ENCODE data around the gene PITHD1.

DNA sequence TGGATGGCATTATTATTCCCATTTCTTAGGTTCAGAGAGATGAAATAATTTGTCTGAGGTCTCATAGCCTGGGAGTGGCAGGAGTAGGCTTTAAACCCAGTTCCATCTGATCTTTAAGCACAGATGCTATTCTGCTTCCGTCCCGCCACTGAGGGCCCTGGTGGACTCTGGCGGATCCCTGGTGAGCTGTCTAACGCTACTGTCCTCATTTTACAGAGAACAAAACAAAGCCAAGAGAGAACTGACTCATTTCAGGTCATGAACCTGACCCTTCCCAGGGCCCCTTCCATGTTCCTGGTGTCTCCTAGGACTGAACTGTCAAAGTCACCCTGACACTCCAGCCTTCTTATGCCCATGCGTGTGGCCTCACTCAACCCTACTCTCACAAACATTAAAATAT lies 25.5 kb downstream of the PITHD1 start:
- TF ChIP-seq EP300 (IDR thresholded peaks at IDR 0.05) (no peak), POLR2A (IDR thresholded peaks at IDR 0.05) (no peak), POLR2AphosphoS5 (IDR thresholded peaks at IDR 0.05) (no peak)
- TF ChIP-seq, protein P1, sequence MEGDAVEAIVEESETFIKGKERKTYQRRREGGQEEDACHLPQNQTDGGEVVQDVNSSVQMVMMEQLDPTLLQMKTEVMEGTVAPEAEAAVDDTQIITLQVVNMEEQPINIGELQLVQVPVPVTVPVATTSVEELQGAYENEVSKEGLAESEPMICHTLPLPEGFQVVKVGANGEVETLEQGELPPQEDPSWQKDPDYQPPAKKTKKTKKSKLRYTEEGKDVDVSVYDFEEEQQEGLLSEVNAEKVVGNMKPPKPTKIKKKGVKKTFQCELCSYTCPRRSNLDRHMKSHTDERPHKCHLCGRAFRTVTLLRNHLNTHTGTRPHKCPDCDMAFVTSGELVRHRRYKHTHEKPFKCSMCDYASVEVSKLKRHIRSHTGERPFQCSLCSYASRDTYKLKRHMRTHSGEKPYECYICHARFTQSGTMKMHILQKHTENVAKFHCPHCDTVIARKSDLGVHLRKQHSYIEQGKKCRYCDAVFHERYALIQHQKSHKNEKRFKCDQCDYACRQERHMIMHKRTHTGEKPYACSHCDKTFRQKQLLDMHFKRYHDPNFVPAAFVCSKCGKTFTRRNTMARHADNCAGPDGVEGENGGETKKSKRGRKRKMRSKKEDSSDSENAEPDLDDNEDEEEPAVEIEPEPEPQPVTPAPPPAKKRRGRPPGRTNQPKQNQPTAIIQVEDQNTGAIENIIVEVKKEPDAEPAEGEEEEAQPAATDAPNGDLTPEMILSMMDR (IDR thresholded peaks at IDR 0.05): no peak
